A673 (cell line): Measurements from ENCODE around the gene TAS2R7.

ENCODE experiments used
- CTCF ChIP-seq: fragments of 300-800, 200-600 bp; sonication (generic); conservative IDR thresholded peaks from 2 replicates; pipeline ENCODE4 v1.5.1; 2017; ENCODE audit warnings: low read depth, mild to moderate bottlenecking, antibody characterized with exemption, low read length, moderate library complexity, mixed read lengths
- EZH2 ChIP-seq: fragments of 200-600 bp; sonication (generic); IDR thresholded peaks from 2 replicates; pipeline ENCODE4 v1.6.1; 2017; ENCODE audit warnings: borderline replicate concordance, low read depth, mild to moderate bottlenecking, mixed read lengths, antibody characterized with exemption, low read length; ENCODE audit not compliant: poor library complexity, severe bottlenecking

DNA sequence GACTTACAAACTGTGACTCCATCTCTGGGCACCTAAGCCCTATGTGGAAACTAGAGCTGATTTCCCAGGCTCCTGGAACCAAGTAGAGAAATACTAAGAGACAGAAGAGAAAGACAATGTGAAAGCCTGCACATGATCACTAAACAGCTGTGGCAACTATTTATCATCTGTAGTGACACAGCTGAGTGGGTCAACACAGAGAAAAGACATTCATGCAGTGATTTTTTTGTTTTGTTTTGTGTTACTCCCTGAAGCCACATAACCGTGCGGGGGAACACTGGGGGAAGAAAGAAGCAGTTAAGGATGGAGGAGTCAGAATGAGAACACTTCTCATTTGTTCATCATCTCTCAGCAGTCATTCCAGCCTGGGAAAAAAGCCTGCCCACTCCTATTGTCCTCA, 45.3 kb upstream of the TAS2R7 start:
- TF ChIP-seq EZH2 (no peak), CTCF (no peak)
